GM21390 (cell line): ENCODE data around the gene ENPEP.
"Not testable (repeated sequence)": the region's sequence is repeated elsewhere in the genome, so short reads cannot be mapped to it uniquely, and the experiment has no call there.

Source experiments
- ATAC-seq: cut with Tn5 transposase; IDR thresholded peaks from one replicate; pipeline ENCODE4 v1.9.1; 2021; ENCODE audit not compliant: unreplicated experiment

ENPEP gene

DNA sequence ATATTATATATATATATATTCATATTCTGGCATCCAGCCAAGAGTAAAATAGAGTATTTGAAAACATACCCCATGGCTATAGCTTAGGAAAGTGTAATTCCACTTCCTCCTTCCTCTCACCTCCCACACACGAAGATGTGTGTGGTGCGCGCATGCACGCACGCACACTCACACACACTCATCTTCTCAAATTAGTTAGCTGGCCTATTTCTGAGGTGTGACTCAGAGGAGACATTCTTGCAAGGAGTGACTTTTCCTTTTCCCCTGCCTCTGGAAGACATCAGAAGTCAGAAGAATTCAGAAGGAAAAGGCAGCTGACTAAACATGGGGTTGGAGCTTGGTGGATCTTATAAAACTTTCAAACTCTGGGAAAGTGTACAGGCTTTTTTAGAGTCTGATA, 8.8 kb downstream of the ENPEP start:
- ATAC-seq, result peak; percentile 37

DNA sequence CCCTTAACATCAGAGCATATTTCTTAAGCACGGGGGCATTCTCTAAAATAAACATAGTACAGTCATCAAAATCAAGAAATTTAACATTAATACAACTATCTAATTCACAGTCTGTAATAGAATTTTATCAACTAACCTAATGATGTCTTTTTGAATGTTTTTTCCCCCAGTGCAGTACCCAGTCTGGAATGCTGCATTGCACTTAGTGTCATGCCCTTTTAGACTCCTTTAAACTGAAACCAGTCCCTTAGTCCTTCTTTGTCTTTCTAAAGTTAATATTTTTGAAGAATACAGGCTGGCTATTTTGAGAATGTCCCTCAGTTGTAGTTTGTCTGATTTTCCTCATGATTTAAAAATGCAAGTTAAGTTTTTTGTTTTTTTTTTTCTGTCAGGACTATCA, 9.5 kb downstream of the ENPEP start:
- no peak for ATAC-seq

DNA sequence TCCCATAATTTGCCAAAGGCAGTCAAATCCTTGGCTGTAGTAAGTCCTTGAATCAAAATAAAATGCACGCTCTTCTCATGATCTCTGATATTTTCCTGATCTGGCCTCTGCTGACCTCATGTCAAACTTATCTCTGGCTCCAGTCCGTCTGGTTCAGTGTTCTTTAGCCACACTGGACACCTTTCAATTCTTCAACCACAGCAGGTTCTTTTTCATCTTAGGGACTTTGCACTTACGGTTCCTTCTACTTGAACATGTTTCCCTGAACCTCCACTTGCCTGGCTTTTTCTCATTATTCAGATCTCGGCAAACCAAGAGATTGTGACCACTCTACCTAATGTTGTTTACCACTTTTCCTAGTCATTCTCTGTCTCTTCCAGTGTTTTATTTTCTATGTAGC, 10.3 kb downstream of the ENPEP start:
- ATAC-seq, result no peak

- not testable (repeated sequence) for ATAC-seq
These were observed 10.9 kb downstream of the ENPEP start for GRCh38 chr4:110486850-110487249.

- ATAC-seq, result peak; percentile 21
These were observed 11.9 kb downstream of the ENPEP start for GRCh38 chr4:110487873-110488272.

DNA sequence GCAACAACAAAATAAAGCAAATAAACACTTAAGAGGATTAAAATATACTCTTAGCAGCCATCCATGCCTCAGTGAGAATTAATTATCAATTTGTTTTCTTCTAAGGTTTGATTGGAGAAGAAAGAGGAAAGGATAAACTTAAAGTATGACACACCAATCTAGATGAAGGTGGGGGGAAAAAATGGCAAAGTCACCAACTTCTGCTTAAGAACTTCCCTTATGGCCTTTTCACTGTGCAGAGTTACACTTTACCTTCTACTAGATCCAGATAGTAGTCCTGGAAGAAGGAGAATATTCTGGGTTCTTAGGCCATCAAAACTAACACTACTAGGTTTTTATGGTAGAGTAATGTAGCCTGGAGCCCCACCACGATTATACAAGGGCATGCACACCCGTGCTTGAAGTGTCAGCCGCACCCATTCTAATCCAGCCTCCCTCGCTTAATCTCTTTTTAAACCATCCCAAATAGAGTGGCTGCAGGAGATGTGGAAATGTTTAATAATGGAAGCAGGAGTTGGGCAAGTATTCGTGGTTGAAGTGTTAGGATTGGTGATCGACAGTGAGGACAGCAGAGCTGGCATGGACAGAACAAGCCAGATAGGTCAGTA, 14.1 kb downstream of the ENPEP start:
- ATAC-seq, result no peak

GRCh38 chr4:110492522-110492921, 16.6 kb downstream of the ENPEP start:
- peak; percentile 49 for ATAC-seq

DNA sequence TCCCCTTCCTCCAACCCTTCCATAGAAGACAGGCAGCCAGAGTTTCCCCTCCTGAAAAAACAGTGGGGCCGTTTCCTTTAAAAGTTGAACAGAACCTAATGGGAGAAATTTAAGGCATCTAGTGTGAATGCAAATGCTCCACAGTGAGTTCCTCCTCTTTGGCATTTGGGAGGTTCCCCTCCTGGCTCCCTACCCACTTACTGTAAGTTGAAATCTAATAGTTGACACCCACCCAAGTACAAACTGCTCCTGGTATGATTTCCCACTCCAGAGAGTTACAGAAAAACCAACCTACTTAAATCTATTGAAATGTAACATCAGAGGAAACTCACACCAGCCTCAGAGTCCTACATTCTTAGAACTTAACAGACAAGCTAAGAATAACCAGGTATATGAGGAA, 17.6 kb downstream of the ENPEP start:
- ATAC-seq, result no peak

- ATAC-seq, result no peak
These were observed 22.5 kb downstream of the ENPEP start for GRCh38 chr4:110498420-110498819.

DNA sequence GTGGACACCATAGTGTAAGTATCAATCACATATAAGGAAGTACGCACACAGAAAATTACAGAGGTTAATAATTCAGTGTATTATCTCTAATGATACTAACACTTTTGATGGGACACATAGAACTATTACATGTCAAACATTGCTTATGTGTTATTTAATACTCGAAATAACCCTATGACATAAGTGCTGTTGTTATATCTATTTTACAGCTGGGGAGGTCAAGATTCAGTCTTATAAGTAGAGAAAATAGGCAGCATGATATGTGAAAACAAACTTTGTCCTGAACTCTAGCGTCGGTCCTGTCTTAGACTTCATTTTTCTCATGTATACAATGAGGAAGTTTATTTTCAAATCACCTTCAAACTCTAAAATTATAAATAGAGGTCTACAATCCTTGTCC, 23.2 kb downstream of the ENPEP start:
- no peak for ATAC-seq

DNA sequence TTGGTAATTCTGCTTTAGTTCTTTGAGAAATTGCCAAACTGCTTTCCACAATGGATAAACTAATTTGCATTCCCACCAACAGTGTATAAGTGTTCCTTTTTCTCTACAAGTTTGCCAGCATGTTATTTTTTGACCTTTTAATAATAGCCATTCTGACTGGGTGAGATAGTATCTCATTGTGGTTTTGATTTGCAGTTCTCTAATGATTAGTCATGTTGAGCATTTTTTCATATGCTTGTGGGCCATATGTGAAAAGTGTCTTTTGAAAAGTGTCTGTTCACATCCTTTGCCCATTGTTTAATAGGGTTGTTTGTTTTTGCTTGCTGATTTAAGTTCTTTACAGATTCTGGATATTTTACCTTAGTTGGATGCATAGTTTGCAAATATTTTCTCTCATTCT, 25.9 kb downstream of the ENPEP start:
- ATAC-seq, result no peak

DNA sequence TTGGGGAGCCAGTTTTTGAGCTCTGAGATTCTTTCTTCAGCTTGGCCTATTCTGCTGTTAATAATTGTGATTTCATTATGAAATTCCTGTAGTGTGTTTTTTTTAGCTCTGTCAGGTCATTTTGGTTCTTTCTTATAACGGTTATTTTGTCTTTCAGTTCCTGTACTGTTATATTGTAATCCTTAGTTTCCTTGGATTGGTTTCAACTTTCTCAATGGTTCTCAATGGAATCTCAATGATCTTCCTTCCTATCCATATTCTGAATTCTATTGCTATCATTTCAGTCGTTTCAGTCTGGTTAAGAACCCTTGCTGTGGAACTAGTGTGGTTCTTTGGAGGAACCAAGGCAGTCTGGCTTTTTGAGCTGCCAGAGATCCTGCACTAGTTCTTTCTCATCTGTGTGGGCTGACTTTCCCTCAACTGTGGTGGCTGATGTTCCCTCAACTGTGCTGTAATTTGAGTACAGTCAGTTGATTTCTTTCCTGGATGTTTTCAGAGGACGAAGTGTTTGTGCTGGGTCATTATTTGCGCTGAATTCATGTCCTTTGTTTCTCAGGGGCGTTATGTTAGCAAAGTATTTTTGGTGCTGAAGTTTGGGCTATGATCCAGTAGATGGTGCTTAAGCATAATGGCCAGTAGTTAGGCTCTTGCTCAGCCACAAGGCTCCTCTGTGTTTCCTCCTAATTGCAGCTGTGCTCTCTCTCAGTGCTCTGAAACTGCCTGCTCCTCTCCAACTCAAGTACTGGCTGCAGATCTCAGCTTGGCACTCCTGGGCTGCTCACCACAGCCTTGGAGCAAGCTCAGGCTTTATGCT, 27.5 kb downstream of the ENPEP start:
- ATAC-seq, result peak; percentile 50

GRCh38 chr4:110504084-110504435, 28.1 kb downstream of the ENPEP start:
- no peak for ATAC-seq

GRCh38 chr4:110505440-110505839, 29.5 kb downstream of the ENPEP start:
- ATAC-seq, result no peak

GRCh38 chr4:110508827-110509710, 33.1 kb downstream of the ENPEP start:
- no peak for ATAC-seq

DNA sequence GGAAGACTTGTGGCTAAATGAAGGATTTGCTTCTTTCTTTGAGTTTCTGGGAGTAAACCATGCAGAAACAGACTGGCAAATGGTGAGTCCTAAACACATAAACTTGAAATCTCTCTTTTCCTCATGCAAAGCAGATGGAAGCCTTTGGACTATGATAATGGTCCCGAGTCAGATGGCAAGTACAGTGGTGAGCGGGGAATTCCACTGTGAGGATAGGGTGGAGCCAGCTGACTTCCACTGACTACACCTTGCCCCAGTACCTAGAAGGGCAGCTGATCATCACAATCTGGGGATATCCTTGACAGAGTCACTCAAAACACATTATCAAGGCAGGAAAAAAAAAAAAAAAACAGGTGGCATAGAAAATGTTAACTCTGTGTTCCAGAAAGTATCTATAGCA, 34.3 kb downstream of the ENPEP start:
- no peak for ATAC-seq

DNA sequence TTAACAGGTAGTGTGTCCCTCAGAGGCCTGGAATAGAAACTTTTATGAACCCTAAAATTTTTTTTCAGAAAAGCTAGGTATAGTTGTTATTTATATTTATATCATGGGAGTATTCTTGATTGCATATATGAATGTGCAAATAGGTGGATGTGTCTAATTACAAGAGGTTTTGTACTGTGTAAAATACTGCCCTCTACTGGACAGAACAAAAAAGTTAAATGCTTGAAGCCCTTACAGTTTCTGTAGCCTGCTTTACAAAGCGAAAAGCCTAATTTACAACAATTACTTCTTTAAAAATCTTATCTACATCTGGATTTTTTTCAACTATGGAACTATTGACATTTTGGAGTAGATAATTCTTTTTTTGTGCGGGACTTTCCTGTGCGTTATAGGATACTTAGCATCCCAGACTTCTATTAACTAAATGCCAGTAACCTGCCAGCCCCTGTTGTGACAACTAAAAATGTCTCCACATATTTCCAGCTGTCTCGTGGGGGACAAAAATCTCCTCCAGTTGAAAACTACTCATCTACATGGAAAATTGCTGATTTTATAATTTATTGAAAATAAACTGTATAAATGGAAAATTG, 35.1 kb downstream of the ENPEP start:
- ATAC-seq, result peak; percentile 80

GRCh38 chr4:110512901-110513300, 36.9 kb downstream of the ENPEP start:
- no peak for ATAC-seq

DNA sequence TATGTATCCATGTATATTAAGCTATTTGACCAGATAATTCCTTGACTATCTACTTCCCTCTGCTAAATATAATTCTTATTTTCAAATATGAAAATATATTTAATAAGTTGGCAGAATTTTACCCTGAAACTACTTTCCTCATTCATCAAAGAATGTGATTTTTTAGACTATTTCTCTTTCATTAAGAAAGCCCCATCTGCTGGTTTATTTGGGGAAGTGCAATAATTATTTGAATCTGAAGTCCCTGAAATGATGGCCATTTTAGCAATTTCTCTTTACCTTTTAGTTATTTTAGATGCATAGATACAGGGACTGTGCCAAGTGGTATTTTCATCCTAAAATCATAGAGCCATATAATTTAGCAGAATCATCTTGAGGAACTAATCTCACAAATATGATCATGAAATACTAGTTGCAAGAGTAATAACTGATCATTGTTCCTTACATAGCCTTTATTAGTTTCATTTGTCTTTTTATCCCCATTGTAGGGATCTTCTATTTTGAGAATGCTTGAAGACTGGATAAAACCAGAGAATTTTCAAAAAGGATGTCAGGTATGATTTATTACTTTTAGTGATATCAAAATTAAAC, 39.0 kb downstream of the ENPEP start:
- ATAC-seq, result no peak

DNA sequence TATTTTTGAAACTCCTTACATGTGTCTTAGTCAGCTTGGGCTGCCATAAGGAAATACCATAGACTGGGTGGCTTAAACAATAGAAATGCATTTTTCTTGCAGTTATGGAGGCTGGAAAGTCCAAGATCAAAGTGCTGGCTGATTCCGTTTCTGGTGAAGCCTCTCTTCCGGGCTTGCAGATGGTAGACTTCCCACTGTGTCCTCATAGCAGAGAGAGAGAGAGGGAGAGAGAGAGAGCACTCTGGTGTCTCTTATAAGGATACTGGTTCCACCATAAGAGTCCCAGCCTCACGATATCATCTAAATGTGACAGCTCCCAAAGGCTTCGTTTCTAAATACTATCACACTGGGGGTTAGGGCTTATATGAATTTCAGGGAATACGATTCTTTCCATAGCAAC, 39.7 kb downstream of the ENPEP start:
- ATAC-seq, result no peak
